Natural killer cell (primary cell): Measurements from ENCODE around the gene SDF2L1. TPM values are rescaled to one million over a fixed set of nuclear protein-coding genes. Genes with fewer than 3 reads are reported as not detected.
A peak's percentile ranks its signal among the peaks of the same experiment; 100 is the strongest.

Experiments
- ATAC-seq, 3 donors: fragments of 150-1000 bp in 2 of 3; fragments of 200-7000 bp in 1 of 3; cut with Tn5 transposase; 1 replicate in 1 of 3; 2 replicates in 2 of 3; pipeline ENCODE4 v1.10.0; 2021; ENCODE audit warnings: mild to moderate bottlenecking in 2 of 3, moderate library complexity in 2 of 3
- DNase-seq, 2 donors: peaks; one replicate each; pipeline versions ENCODE4 v3.0.0 to v3.0.0-alpha.2; 2013 to 2021; ENCODE audit warnings: mixed read lengths in 1 of 2
- H3K27ac ChIP-seq: one replicate; pipeline ENCODE4 v1.5.1; 2013; ENCODE audit warnings: mild to moderate bottlenecking, low read length
- H3K27me3 ChIP-seq: one replicate; pipeline ENCODE4 v1.6.1; 2013; ENCODE audit warnings: low read length; ENCODE audit not compliant: control insufficient read depth, insufficient read depth
- H3K36me3 ChIP-seq: one replicate; pipeline ENCODE4 v1.6.1; 2013; ENCODE audit warnings: low read length; ENCODE audit not compliant: control insufficient read depth, insufficient read depth
- H3K4me1 ChIP-seq: one replicate; pipeline ENCODE4 v1.6.1; 2013; ENCODE audit warnings: low read length; ENCODE audit not compliant: control insufficient read depth, insufficient read depth
- H3K4me3 ChIP-seq: one replicate; pipeline ENCODE4 v1.5.1; 2013; ENCODE audit warnings: low read length
- H3K9me3 ChIP-seq: one replicate; pipeline ENCODE4 v1.6.1; 2013; ENCODE audit warnings: low read length; ENCODE audit not compliant: control insufficient read depth, insufficient read depth
- H3K27ac Mint-ChIP-seq, 2 donors: one replicate each; pipeline ENCODE4 v1.8.0; 2022; ENCODE audit warnings: mild to moderate bottlenecking in 2 of 2, mixed read lengths in 2 of 2, moderate library complexity in 1 of 2
- H3K27me3 Mint-ChIP-seq, 2 donors: one replicate each; pipeline ENCODE4 v1.8.0; 2022; ENCODE audit warnings: low read depth in 2 of 2, mixed read lengths in 2 of 2
- H3K36me3 Mint-ChIP-seq: one replicate; pipeline ENCODE4 v1.8.0; 2022; ENCODE audit warnings: mixed read lengths
- H3K4me1 Mint-ChIP-seq, 2 donors: one replicate each; pipeline ENCODE4 v1.8.0; 2022; ENCODE audit warnings: mixed read lengths in 2 of 2
- H3K4me3 Mint-ChIP-seq: one replicate; pipeline ENCODE4 v1.8.0; 2022; ENCODE audit warnings: mild to moderate bottlenecking, moderate library complexity, mixed read lengths
- H3K9me3 Mint-ChIP-seq, 2 donors: one replicate each; pipeline ENCODE4 v1.8.0; 2022; ENCODE audit warnings: mixed read lengths in 2 of 2
- CTCF ChIP-seq: fragments of 200-600 bp; IDR thresholded peaks from one replicate; pipeline ENCODE4 v1.8.0; 2022; ENCODE audit warnings: antibody characterized with exemption
- WGBS: methylation state at CpG from one replicate; pipeline ENCODE4 v1.1.7; 2013; ENCODE audit warnings: missing lambda C conversion rate; ENCODE audit not compliant: insufficient coverage; 5-methylcytosine and 5-hydroxymethylcytosine counted together
- intact Hi-C: fragments of 100-400 bp; cut with micrococcal nuclease; formaldehyde crosslinking; loops from one replicate; pipeline ENCODE4 v1.14.2; 2022
- total RNA-seq, 4 donors: library from RNA; stranded (reverse); fragments of 120-200 nt in 1 of 4; gene quantifications; one replicate each; pipeline versions ENCODE4 v1.2.3 to v1.2.4, GENCODE V29; 2013 to 2022

Gene SDF2L1
- total RNA-seq, 3 donors from 2014 or later (not counting 1 experiment from before 2014, with no cell fraction given): 38.3 to 55.8 (median 40.3) TPM

DNA sequence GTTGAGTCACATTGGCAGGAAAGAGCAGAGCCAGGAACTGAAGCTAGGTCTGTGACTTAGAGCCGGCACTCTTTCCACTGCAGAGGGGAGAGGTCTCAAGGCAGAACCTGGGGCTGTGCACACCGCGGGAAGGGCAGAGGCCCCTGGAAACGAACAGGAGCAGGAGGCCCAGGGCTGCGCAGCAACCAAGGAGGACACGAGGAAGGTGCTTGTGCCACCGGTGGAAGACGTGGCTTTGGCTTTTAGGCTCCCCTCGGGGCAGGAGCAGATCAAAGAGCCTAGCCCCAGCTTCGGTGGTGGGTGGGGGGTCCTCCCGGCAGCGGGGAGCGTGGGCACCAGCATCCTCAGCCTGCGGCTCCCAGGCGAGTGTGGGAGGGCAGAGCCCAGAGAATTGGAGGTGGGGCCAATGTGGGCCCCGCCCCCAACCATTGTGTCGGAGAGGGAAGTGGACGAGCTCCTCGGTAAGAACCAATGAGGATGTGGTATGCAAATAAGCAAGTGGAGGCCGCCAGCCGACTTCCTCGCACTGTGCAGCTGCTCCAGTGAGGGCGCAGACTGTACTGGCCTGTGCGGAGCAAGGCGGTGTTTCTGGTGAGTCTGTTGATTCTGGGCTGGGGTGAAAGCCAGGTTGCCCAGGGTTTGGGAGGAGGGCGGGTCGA, 9.7 kb upstream of the SDF2L1 start, which contains the start of gene CCDC116:
TSS of gene CCDC116 (plus strand) at position 524 of the 659 bp plus-strand sequence. CDS start 422 bp downstream, outside the sequence.
- 73% methylated on average over 27 of the region's 27 CpGs for whole genome bisulfite sequencing
- Mint-ChIP-seq H3K4me3 (no peak within 1 kb of the TSS), H3K4me1 (peaks cover 15 to 16% of the 10 kb centered on the region in 2 donors)

DNA sequence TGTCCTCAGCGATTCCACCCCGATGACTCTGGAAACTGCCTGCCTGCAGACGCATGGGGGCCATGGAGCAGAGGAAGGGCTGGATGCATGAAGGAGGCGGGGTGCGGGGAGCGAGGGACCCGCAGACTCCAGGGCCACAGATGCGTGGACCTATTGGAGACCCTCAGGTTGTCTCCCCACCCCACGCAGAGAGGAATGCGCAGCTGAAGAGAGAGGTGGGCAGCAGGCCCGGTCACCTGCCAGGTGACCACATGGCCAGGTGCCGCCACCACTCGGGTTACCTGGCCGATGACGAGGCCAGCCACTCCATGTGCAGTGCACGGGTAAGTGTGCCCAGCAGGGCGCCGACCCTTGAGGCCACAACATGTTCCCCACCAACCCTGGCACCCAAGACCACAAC, 9.2 kb upstream of the SDF2L1 start:
- no peak for ATAC-seq
- no peaks in the 10 kb centered on the region for H3K36me3 Mint-ChIP-seq
- H3K4me1 Mint-ChIP-seq: peaks cover 10 to 11% of the 10 kb centered on the region in 2 donors
- Histone ChIP-seq H3K4me1 (peaks cover 25% of the 10 kb centered on the region), H3K27me3 (no peaks in the 10 kb centered on the region), H3K4me3 (no peak overlapping the region), H3K27ac (no peak overlapping the region), H3K36me3 (peaks cover 5% of the 10 kb centered on the region), H3K9me3 (no peaks in the 10 kb centered on the region)
- no peak overlapping the region for H3K27ac Mint-ChIP-seq
- 97% methylated on average over 18 of the region's 18 CpGs for WGBS
- DNase-seq: no peak
- no peak for TF ChIP-seq CTCF
- H3K27me3 Mint-ChIP-seq: no peaks in the 10 kb centered on the region
- intact Hi-C loops: no loop called here
- H3K9me3 Mint-ChIP-seq: no peaks in the 10 kb centered on the region
- H3K4me3 Mint-ChIP-seq: no peak overlapping the region

More for the DNA sequence above, 9.7 kb upstream of the SDF2L1 start, which contains the start of gene CCDC116:
- H3K9me3 Mint-ChIP-seq: no peaks in the 10 kb centered on the region
- ATAC-seq: peak in 2 of 3 donors; percentile 24 to 47
- peak; percentile 40 to 81 for DNase-seq
- no peaks in the 10 kb centered on the region for H3K36me3 Mint-ChIP-seq
- Histone ChIP-seq H3K4me1 (peaks cover 30% of the 10 kb centered on the region), H3K36me3 (peaks cover 8% of the 10 kb centered on the region), H3K9me3 (no peaks in the 10 kb centered on the region), H3K27ac (no peak within 1 kb of the TSS), H3K27me3 (no peaks in the 10 kb centered on the region), H3K4me3 (no peak within 1 kb of the TSS)
- TF ChIP-seq CTCF: no peak
- H3K27me3 Mint-ChIP-seq: no peaks in the 10 kb centered on the region
- intact Hi-C loops: no loop called here
- H3K27ac Mint-ChIP-seq: no peak within 1 kb of the TSS

DNA sequence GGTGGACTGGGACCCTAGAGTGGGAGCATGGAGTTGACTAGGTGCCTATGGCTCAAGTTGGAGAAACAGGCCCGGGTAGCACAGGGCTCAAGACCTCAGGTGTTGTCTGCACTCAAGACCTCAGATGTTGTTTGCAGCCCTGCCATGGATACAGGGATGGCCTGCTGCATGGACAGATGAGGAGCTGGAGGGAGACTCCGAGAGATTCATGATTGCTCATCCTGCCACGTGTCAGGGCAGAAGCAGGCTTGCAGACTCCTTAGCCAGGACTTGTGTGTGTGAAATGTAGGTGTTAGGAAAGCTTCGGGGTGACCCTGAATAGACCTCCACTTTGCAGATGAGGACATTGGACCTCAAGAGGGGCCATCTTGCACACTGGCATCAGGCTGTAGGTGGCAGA, 8.6 kb upstream of the SDF2L1 start:
- WGBS: 90% methylated on average over 4 of the region's 4 CpGs
- no peaks in the 10 kb centered on the region for H3K27me3 ChIP-seq
- H3K27ac Mint-ChIP-seq: no peak overlapping the region
- H3K9me3 Mint-ChIP-seq: no peaks in the 10 kb centered on the region
- ATAC-seq (no peak), DNase-seq (no peak)
- TF ChIP-seq CTCF: no peak
- H3K4me3 Mint-ChIP-seq: no peak overlapping the region
- H3K4me1 Mint-ChIP-seq: peaks cover 5% of the 10 kb centered on the region in 2 donors
- intact Hi-C loops: no loop called here
- peaks cover 1% of the 10 kb centered on the region for H3K36me3 ChIP-seq
- no peaks in the 10 kb centered on the region for H3K27me3 Mint-ChIP-seq
- peaks cover 20% of the 10 kb centered on the region for H3K4me1 ChIP-seq
- no peaks in the 10 kb centered on the region for H3K9me3 ChIP-seq
- H3K27ac ChIP-seq: no peak overlapping the region
- no peaks in the 10 kb centered on the region for H3K36me3 Mint-ChIP-seq
- no peak overlapping the region for H3K4me3 ChIP-seq

DNA sequence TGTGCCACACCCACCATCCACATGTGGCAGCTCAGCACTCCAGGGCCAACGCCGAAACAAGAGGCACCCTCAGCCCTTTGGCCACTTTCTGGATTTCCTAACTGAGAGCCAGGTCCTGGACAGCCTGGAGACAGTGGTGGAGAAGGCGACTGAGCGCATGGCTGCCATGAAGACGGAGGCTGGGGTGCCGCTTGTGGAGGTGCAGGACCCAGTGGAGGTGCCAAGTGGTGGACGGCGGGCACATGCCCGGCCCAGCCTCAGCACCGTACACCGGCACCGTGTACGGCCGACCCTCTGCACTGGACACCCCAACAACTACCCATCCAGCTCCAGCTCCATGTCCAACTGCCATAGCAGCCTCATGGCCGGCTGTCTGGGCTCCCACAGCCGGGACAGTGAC, 8.0 kb upstream of the SDF2L1 start:
- Mint-ChIP-seq H3K27me3 (no peaks in the 10 kb centered on the region), H3K4me3 (no peak overlapping the region), H3K4me1 (peaks cover 3% of the 10 kb centered on the region in 2 donors), H3K9me3 (no peaks in the 10 kb centered on the region), H3K36me3 (no peaks in the 10 kb centered on the region), H3K27ac (no peak overlapping the region)
- WGBS: 97% methylated on average over 16 of the region's 16 CpGs
- DNase-seq (no peak), ATAC-seq (no peak)
- TF ChIP-seq CTCF: no peak
- H3K36me3 ChIP-seq: no peaks in the 10 kb centered on the region
- intact Hi-C loops: no loop called here
- H3K27me3 ChIP-seq: no peaks in the 10 kb centered on the region
- no peaks in the 10 kb centered on the region for H3K9me3 ChIP-seq
- H3K4me1 ChIP-seq: peaks cover 14% of the 10 kb centered on the region
- no peak overlapping the region for H3K4me3 ChIP-seq
- no peak overlapping the region for H3K27ac ChIP-seq
